ENCODE data around the gene ELOVL7. TPM values are rescaled to one million over a fixed set of nuclear protein-coding genes. Genes with fewer than 3 reads are reported as not detected.

Gene ELOVL7
- total RNA-seq, 1 experiment from 2014 or later = 2.5 TPM

DNA sequence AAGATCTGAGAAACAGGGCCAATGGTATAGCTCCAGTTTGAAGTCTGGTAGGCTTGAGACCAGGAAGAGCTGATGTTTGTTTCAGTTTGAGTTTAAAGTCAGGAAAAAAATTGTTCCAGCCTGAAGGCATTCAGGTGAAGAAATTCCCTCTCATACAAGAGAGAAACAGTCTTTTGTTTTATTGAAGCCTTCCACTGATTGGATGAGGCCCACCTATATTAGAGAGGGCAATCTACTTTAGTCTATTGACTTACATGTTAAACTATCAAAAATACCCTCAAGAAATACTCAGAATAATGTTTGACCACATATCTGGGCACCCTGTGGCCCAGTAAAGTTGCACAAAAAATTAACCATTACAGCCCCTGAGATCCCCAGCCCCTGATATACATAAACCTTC is 138.9 kb downstream of the ELOVL7 start:
- no peak overlapping the region for H2BK12ac ChIP-seq (ENCODE audit: insufficient read length, low read depth, low read length)
- no peak overlapping the region for H3K18ac ChIP-seq (ENCODE audit: insufficient read length, low read depth, low read length)
- H3K23me2 ChIP-seq (ENCODE audit: insufficient read length, low read depth, low read length, poor library complexity, severe bottlenecking) = peaks cover 6% of the 10 kb centered on the region
- no peak overlapping the region for H3K14ac ChIP-seq (ENCODE audit: insufficient read depth, low read length)
- no peak overlapping the region for H3K27ac Mint-ChIP-seq
- peaks cover 2% of the 10 kb centered on the region for H3K27me3 Mint-ChIP-seq (ENCODE audit: low read depth)
- no peak for DNase-seq
- H3K4ac ChIP-seq (ENCODE audit: low read depth, low read length) = no peak overlapping the region
- H3K4me2 ChIP-seq (ENCODE audit: insufficient read depth, insufficient read length, low read length) = no peak overlapping the region
- no peak overlapping the region for H3K23ac ChIP-seq (ENCODE audit: insufficient read length, low read depth, low read length)
- H4K20me1 ChIP-seq (ENCODE audit: control insufficient read depth, insufficient read depth, insufficient read length) = no peaks in the 10 kb centered on the region
- no peak overlapping the region for H3T11ph ChIP-seq (ENCODE audit: low read length)
- H4K5ac ChIP-seq (ENCODE audit: insufficient read length, low read depth, low read length) = no peak overlapping the region
- no peak overlapping the region for H2AK5ac ChIP-seq (ENCODE audit: insufficient read length, low read length)
- no peaks in the 10 kb centered on the region for H3K79me1 ChIP-seq (ENCODE audit: insufficient read depth, low read depth, low read length, poor library complexity, severe bottlenecking)
- TF ChIP-seq, protein P1, sequence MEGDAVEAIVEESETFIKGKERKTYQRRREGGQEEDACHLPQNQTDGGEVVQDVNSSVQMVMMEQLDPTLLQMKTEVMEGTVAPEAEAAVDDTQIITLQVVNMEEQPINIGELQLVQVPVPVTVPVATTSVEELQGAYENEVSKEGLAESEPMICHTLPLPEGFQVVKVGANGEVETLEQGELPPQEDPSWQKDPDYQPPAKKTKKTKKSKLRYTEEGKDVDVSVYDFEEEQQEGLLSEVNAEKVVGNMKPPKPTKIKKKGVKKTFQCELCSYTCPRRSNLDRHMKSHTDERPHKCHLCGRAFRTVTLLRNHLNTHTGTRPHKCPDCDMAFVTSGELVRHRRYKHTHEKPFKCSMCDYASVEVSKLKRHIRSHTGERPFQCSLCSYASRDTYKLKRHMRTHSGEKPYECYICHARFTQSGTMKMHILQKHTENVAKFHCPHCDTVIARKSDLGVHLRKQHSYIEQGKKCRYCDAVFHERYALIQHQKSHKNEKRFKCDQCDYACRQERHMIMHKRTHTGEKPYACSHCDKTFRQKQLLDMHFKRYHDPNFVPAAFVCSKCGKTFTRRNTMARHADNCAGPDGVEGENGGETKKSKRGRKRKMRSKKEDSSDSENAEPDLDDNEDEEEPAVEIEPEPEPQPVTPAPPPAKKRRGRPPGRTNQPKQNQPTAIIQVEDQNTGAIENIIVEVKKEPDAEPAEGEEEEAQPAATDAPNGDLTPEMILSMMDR (conservative IDR thresholded peaks at IDR 0.05) = no peak
- H3K27me3 ChIP-seq (ENCODE audit: insufficient read depth, low read length) = no peaks in the 10 kb centered on the region
- no peaks in the 10 kb centered on the region for H3K9me3 ChIP-seq (ENCODE audit: control insufficient read depth, low read depth, low read length)
- peaks cover 6 to 11% of the 10 kb centered on the region in 2 experiments for H3K4me1 Mint-ChIP-seq
- no peaks in the 10 kb centered on the region for H3K36me3 Mint-ChIP-seq (ENCODE audit: insufficient read depth in 1 of 3, low read depth in 3 of 3)
- no peak overlapping the region for H3K56ac ChIP-seq (ENCODE audit: insufficient read length, low read depth, low read length)
- H2BK5ac ChIP-seq (ENCODE audit: insufficient read length, low read length) = no peak overlapping the region
- H3K79me2 ChIP-seq (ENCODE audit: insufficient read depth, low read length) = no peaks in the 10 kb centered on the region
- H2AFZ ChIP-seq (ENCODE audit: low read length) = no peak overlapping the region
- H3K4me1 ChIP-seq (ENCODE audit: insufficient read depth, low read length) = no peaks in the 10 kb centered on the region
- H4K8ac ChIP-seq (replicated peaks; ENCODE audit: insufficient read length, low read depth, low read length) = no peak overlapping the region
- no peak overlapping the region for H3K9ac ChIP-seq (ENCODE audit: extremely low read depth, insufficient read length, low read length)
- H2BK120ac ChIP-seq (ENCODE audit: low read depth, low read length, poor library complexity, severe bottlenecking) = no peak overlapping the region
- no peak overlapping the region for H3K27ac ChIP-seq (ENCODE audit: insufficient read length, low read depth, low read length)
- H2BK20ac ChIP-seq (ENCODE audit: low read depth, low read length, poor library complexity, severe bottlenecking) = no peak overlapping the region
- no peak overlapping the region for H2BK15ac ChIP-seq (ENCODE audit: low read depth, low read length)
- H4K91ac ChIP-seq (ENCODE audit: insufficient read length, low read depth, low read length) = no peak overlapping the region
- no peaks in the 10 kb centered on the region; a peak in 1 of 5 replicates for H3K9me3 Mint-ChIP-seq
- H3K4me3 Mint-ChIP-seq = no peak overlapping the region
